K562 (cell line): ENCODE data around the gene FTH1. TPM values are rescaled to one million over a fixed set of nuclear protein-coding genes. Genes with fewer than 3 reads are reported as not detected.

ENCODE experiments used
- ARID2 ChIP-seq: fragments of 450-650 bp; IDR thresholded peaks from 2 replicates; pipeline ENCODE4 v1.6.1; 2017; ENCODE audit warnings: antibody characterized with exemption, mild to moderate bottlenecking
- CBFA2T3 ChIP-seq: fragments of 450-650 bp; IDR thresholded peaks from 2 replicates; pipeline ENCODE4 v1.6.1; 2017
- EP300 ChIP-seq: IDR thresholded peaks from 2 replicates; pipeline ENCODE4 v1.6.1; 2012; ENCODE audit warnings: low read length, improper control_type of control experiment
- ETV1 ChIP-seq: fragments of 450-650 bp; conservative IDR thresholded peaks from 2 replicates; pipeline ENCODE4 v1.6.1; 2016; ENCODE audit warnings: missing genetic modification characterization, control low read depth, low read depth, missing compliant biosample characterization
- ETV6 ChIP-seq, 3 experiments: fragments of 150-350 bp in 1 of 3; sonication (generic) in 1 of 3; formaldehyde crosslinking in 1 of 3; IDR thresholded peaks; 2 replicates each; pipeline versions ENCODE4 v1.6.1 to v1.8.0; 2014 to 2022; ENCODE audit warnings: borderline replicate concordance in 2 of 3, low read depth in 2 of 3, antibody characterized with exemption in 1 of 3, low read length in 1 of 3, mild to moderate bottlenecking in 1 of 3, missing genetic modification reagents in 1 of 3
- JUND ChIP-seq, 2 experiments: IDR thresholded peaks; 2 replicates in 1 of 2; 3 replicates in 1 of 2; pipeline ENCODE4 v1.6.1; 2011; ENCODE audit warnings: borderline replicate concordance in 2 of 2, low read depth in 2 of 2, low read length in 2 of 2, improper control_type of control experiment in 1 of 2, missing biosample characterization in 1 of 2, missing genetic modification characterization in 1 of 2, missing genetic modification reagents in 1 of 2
- L3MBTL2 ChIP-seq: fragments of 450-650 bp; IDR thresholded peaks from 2 replicates; pipeline ENCODE4 v1.6.1; 2016; ENCODE audit warnings: mild to moderate bottlenecking, moderate library complexity
- MAFG ChIP-seq: fragments of 450-650 bp; conservative IDR thresholded peaks from 2 replicates; pipeline ENCODE4 v1.6.1; 2016; ENCODE audit warnings: missing genetic modification characterization, missing compliant biosample characterization
- MAZ ChIP-seq, 2 experiments: fragments of 450-650 bp in 1 of 2; sonication (generic) in 1 of 2; formaldehyde crosslinking; IDR thresholded peaks in 1 of 2; conservative IDR thresholded peaks in 1 of 2; 2 replicates each; pipeline versions ENCODE4 v1.4.0 to v1.5.0; 2020; ENCODE audit warnings: mild to moderate bottlenecking in 1 of 2, missing genetic modification reagents in 1 of 2
- NFXL1 ChIP-seq: fragments of 450-650 bp; formaldehyde crosslinking; IDR thresholded peaks from 2 replicates; pipeline ENCODE4 v1.4.0; 2021; ENCODE audit warnings: mild to moderate bottlenecking
- NR2C1 ChIP-seq, 2 experiments: fragments of 450-650 bp; IDR thresholded peaks; 2 replicates each; pipeline ENCODE4 v1.6.1; 2017; ENCODE audit warnings: mild to moderate bottlenecking in 2 of 2, antibody characterized with exemption in 1 of 2, inconsistent platforms in 1 of 2, missing compliant biosample characterization in 1 of 2, missing genetic modification characterization in 1 of 2
- PHTF2 ChIP-seq: fragments of 250-450 bp; sonication (Bioruptor Pico); IDR thresholded peaks from 2 replicates; pipeline ENCODE4 v1.5.0; 2021; ENCODE audit warnings: mild to moderate bottlenecking
- POLR2G ChIP-seq: fragments of 200-400 bp; formaldehyde crosslinking; IDR thresholded peaks from 2 replicates; pipeline ENCODE4 v1.6.1; 2017; ENCODE audit warnings: low read depth, mild to moderate bottlenecking, antibody characterized with exemption, low read length, moderate library complexity
- POLR3A ChIP-seq: IDR thresholded peaks from 2 replicates; pipeline ENCODE4 v1.6.1; 2011; ENCODE audit warnings: borderline replicate concordance, mild to moderate bottlenecking, moderate library complexity; ENCODE audit not compliant: insufficient read length, insufficient read depth; ENCODE audit errors: extremely low read depth
- TBL1XR1 ChIP-seq, 2 experiments: IDR thresholded peaks; 2 replicates each; pipeline ENCODE4 v1.6.1; 2012; ENCODE audit warnings: improper control_type of control experiment in 2 of 2, low read length in 2 of 2, mild to moderate bottlenecking in 1 of 2
- ZBTB7A ChIP-seq: IDR thresholded peaks from 2 replicates; pipeline ENCODE4 v1.6.1; 2011; ENCODE audit warnings: low read depth, mild to moderate bottlenecking, low read length, moderate library complexity, borderline replicate concordance; ENCODE audit not compliant: control insufficient read depth
- ZMIZ1 ChIP-seq, 2 experiments: fragments of 150-350 bp in 1 of 2; IDR thresholded peaks; 2 replicates each; pipeline ENCODE4 v1.6.1; 2012 to 2016; ENCODE audit warnings: low read depth in 2 of 2, low read length in 2 of 2, mild to moderate bottlenecking in 1 of 2, moderate library complexity in 1 of 2
- ZNF395 ChIP-seq: fragments of 200-800 bp; sonication (Bioruptor generic); IDR thresholded peaks from 2 replicates; pipeline ENCODE4 v1.6.1; 2017; ENCODE audit warnings: missing genetic modification characterization, missing compliant biosample characterization
- ZNF668 ChIP-seq: fragments of 250-450 bp; sonication (Bioruptor Pico); IDR thresholded peaks from 2 replicates; pipeline ENCODE4 v1.8.0; 2022; ENCODE audit warnings: mild to moderate bottlenecking, inconsistent platforms
- polyA plus RNA-seq, 8 experiments: library from polyadenylated mRNA; depleted of rRNA in 4 of 8; stranded (reverse) in 5 of 8; unstranded in 3 of 8; fragments of >200 nt; fragmentation: Nextera tagmentation in 2 of 8; fragmentation: Illumina TruSeq in 1 of 8; extraction: Ambion mirVana in 2 of 8; extraction: Trizol in 1 of 8; gene quantifications; 2 replicates each; pipeline versions ENCODE4 v1.2.1 to v1.2.3, GENCODE V29; 2011 to 2014; ENCODE audit warnings: inconsistent platforms in 1 of 8, missing spikeins in 1 of 8
- total RNA-seq, 7 experiments: library from RNA; depleted of rRNA in 6 of 7; stranded (reverse); fragments of >200 nt in 6 of 7; fragmentation: Illumina TruSeq in 2 of 7; extraction: Trizol in 2 of 7; gene quantifications; 2 replicates each; pipeline versions ENCODE4 v1.2.1 to v1.2.3, GENCODE V29; 2011 to 2021; ENCODE audit warnings: low replicate concordance in 1 of 7
- TF ChIP-seq, protein P1 (sequence below): fragments of 450-650 bp; IDR thresholded peaks from 2 replicates; pipeline ENCODE4 v1.6.1; 2016; ENCODE audit warnings: mild to moderate bottlenecking

Gene FTH1
- total and polyA plus RNA-seq, 9 of the 15 experiments (the other 6 are each of a cell fraction or from before 2014, with no cell fraction given): 370 to 3,146 (median 802) TPM

- TF ChIP-seq ETV6 (IDR thresholded peaks at IDR 0.05; ENCODE audit: borderline replicate concordance in 1 of 2, low read depth in 2 of 2, low read length in 1 of 2) (0 out of 4 replicates have a peak, but pooled peaks of 1 of the 2 experiments have one; percentile 58), ETV6 (CRISPR knock-in tag; IDR thresholded peaks at IDR 0.05; ENCODE audit: borderline replicate concordance) (no peak), MAFG (tag) (no peak), CBFA2T3 (peak; percentile 31; the same call in 1 of the 2 replicates), ZMIZ1 (IDR thresholded peaks at IDR 0.05; ENCODE audit: low read depth in 2 of 2, low read length in 2 of 2) (no peak), L3MBTL2 (peak; percentile 59; the same call in 1 of the 2 replicates), EP300 (peak; percentile 2; the same call in 1 of the 2 replicates), TBL1XR1 (IDR thresholded peaks at IDR 0.05; ENCODE audit: low read length in 2 of 2) (no peak), POLR2G (no peak), NFXL1 (CRISPR knock-in tag) (no peak), MAZ (CRISPR knock-in tag; conservative IDR thresholded peaks at IDR 0.05 in 1 of 2, IDR thresholded peaks at IDR 0.05 in 1 of 2) (peak; percentile 25 to 69; a peak in 2 of 4 replicates), JUND (IDR thresholded peaks at IDR 0.05; ENCODE audit: borderline replicate concordance, low read depth, low read length) (peak; percentile 32), JUND (tag; IDR thresholded peaks at IDR 0.05; ENCODE audit: borderline replicate concordance, low read depth, low read length) (no peak; the same call in 2 of the 3 replicates), ZNF668 (CRISPR knock-in tag) (no peak), POLR3A (no peak), ARID2 (no peak), PHTF2 (CRISPR knock-in tag) (no peak), ZBTB7A (peak; percentile 54; the same call in 1 of the 2 replicates), NR2C1 (IDR thresholded peaks at IDR 0.05) (no peak), NR2C1 (tag; IDR thresholded peaks at IDR 0.05) (no peak), ETV1 (no peak), ZNF395 (CRISPR knock-in tag) (no peak)
- TF ChIP-seq, protein P1, sequence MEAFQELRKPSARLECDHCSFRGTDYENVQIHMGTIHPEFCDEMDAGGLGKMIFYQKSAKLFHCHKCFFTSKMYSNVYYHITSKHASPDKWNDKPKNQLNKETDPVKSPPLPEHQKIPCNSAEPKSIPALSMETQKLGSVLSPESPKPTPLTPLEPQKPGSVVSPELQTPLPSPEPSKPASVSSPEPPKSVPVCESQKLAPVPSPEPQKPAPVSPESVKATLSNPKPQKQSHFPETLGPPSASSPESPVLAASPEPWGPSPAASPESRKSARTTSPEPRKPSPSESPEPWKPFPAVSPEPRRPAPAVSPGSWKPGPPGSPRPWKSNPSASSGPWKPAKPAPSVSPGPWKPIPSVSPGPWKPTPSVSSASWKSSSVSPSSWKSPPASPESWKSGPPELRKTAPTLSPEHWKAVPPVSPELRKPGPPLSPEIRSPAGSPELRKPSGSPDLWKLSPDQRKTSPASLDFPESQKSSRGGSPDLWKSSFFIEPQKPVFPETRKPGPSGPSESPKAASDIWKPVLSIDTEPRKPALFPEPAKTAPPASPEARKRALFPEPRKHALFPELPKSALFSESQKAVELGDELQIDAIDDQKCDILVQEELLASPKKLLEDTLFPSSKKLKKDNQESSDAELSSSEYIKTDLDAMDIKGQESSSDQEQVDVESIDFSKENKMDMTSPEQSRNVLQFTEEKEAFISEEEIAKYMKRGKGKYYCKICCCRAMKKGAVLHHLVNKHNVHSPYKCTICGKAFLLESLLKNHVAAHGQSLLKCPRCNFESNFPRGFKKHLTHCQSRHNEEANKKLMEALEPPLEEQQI: no peak
These were observed 44.9 kb downstream of the FTH1 start (continued) for GRCh38 chr11:61922539-61922938.
